ENCODE data around the gene TMEM89. TPM values are rescaled to one million over a fixed set of nuclear protein-coding genes. Genes with fewer than 3 reads are reported as not detected.

TMEM89 gene
- total RNA-seq (ENCODE audit: unreplicated experiment): not detected
- long read RNA-seq: 0 reads

GRCh38 chr3:48621461-48621869 is at the start of gene TMEM89:
Gene TMEM89 (minus strand): TSS chr3:48621769. CDS start chr3:48621756, 13 bp downstream.
- Mint-ChIP-seq H3K4me1 (ENCODE audit: low read depth, unreplicated experiment) (no peaks in the 10 kb centered on the region), H3K27me3 (ENCODE audit: unreplicated experiment) (peaks cover 2% of the 10 kb centered on the region), H3K27ac (ENCODE audit: unreplicated experiment) (no peak within 1 kb of the TSS), H3K9me3 (ENCODE audit: unreplicated experiment) (peaks cover 8% of the 10 kb centered on the region), H3K36me3 (ENCODE audit: unreplicated experiment) (peaks cover 8% of the 10 kb centered on the region), H3K4me3 (ENCODE audit: unreplicated experiment) (no peak within 1 kb of the TSS)
- no peak for DNase-seq
- no peak for TF ChIP-seq CTCF (IDR thresholded peaks at IDR 0.05; ENCODE audit: partially characterized antibody, unreplicated experiment)

- Mint-ChIP-seq H3K4me3 (ENCODE audit: unreplicated experiment) (peak overlapping the region; percentile 97), H3K9me3 (ENCODE audit: unreplicated experiment) (peaks cover 14% of the 10 kb centered on the region), H3K36me3 (ENCODE audit: unreplicated experiment) (peaks cover 6% of the 10 kb centered on the region), H3K4me1 (ENCODE audit: low read depth, unreplicated experiment) (peaks cover 8% of the 10 kb centered on the region), H3K27ac (ENCODE audit: unreplicated experiment) (peak overlapping the region; percentile 48), H3K27me3 (ENCODE audit: unreplicated experiment) (peaks cover 20% of the 10 kb centered on the region)
- DNase-seq: no peak
- no peak for TF ChIP-seq CTCF (IDR thresholded peaks at IDR 0.05; ENCODE audit: partially characterized antibody, unreplicated experiment)
Observed at GRCh38 chr3:48664929-48665328, 43.4 kb upstream of the TMEM89 start.

GRCh38 chr3:48664313-48664644 is 42.7 kb upstream of the TMEM89 start:
- Mint-ChIP-seq H3K9me3 (ENCODE audit: unreplicated experiment) (peaks cover 17% of the 10 kb centered on the region), H3K4me3 (ENCODE audit: unreplicated experiment) (peak overlapping the region; percentile 97), H3K27me3 (ENCODE audit: unreplicated experiment) (peaks cover 20% of the 10 kb centered on the region), H3K36me3 (ENCODE audit: unreplicated experiment) (peaks cover 8% of the 10 kb centered on the region), H3K4me1 (ENCODE audit: low read depth, unreplicated experiment) (peaks cover 10% of the 10 kb centered on the region), H3K27ac (ENCODE audit: unreplicated experiment) (peak overlapping the region; percentile 99)
- no peak for DNase-seq
- no peak for TF ChIP-seq CTCF (IDR thresholded peaks at IDR 0.05; ENCODE audit: partially characterized antibody, unreplicated experiment)

- peak; percentile 98 for DNase-seq
- H3K27me3 Mint-ChIP-seq (ENCODE audit: unreplicated experiment): peaks cover 20% of the 10 kb centered on the region
Observed at GRCh38 chr3:48663489-48664312, 42.1 kb upstream of the TMEM89 start.

More at GRCh38 chr3:48663489-48664312, 42.1 kb upstream of the TMEM89 start:
- peak; percentile 84 for TF ChIP-seq CTCF (IDR thresholded peaks at IDR 0.05; ENCODE audit: partially characterized antibody, unreplicated experiment)
- Mint-ChIP-seq H3K4me1 (ENCODE audit: low read depth, unreplicated experiment) (peaks cover 13% of the 10 kb centered on the region), H3K4me3 (ENCODE audit: unreplicated experiment) (peak overlapping the region; percentile 97), H3K9me3 (ENCODE audit: unreplicated experiment) (peaks cover 20% of the 10 kb centered on the region), H3K27ac (ENCODE audit: unreplicated experiment) (peak overlapping the region; percentile 99), H3K36me3 (ENCODE audit: unreplicated experiment) (peaks cover 12% of the 10 kb centered on the region)
